Measurements from ENCODE around the gene TIMM10B. TPM values are rescaled to one million over a fixed set of nuclear protein-coding genes. Genes with fewer than 3 reads are reported as not detected.
A peak's percentile ranks its signal among the peaks of the same experiment; 100 is the strongest.

TIMM10B gene
- total and polyA plus RNA-seq, 9 of the 15 experiments (the other 6 are each of a cell fraction or from before 2014, with no cell fraction given) = 43.2 to 163 (median 57.0) TPM

- 0 out of 2 replicates have a peak, but pooled peaks have one; percentile 29 for TF ChIP-seq ZNF407 (IDR thresholded peaks at IDR 0.05; ENCODE audit: low read depth)
Measured at GRCh38 chr11:6437423-6437822, 43.9 kb upstream of the TIMM10B start (continued).

GRCh38 chr11:6437993-6438392 lies 43.3 kb upstream of the TIMM10B start:
- Histone ChIP-seq H3K27ac (ENCODE audit: extremely low read depth, low read depth, low read length) (no peak overlapping the region), H3K4me2 (ENCODE audit: insufficient read depth, low read length) (no peak overlapping the region), H3K9me1 (ENCODE audit: control insufficient read depth, insufficient read depth, low read length) (no peaks in the 10 kb centered on the region), H3K79me2 (ENCODE audit: control insufficient read depth, insufficient read depth, low read length) (no peaks in the 10 kb centered on the region), H4K20me1 (replicated peaks; ENCODE audit: control insufficient read depth, insufficient read depth, low read length) (no peaks in the 10 kb centered on the region), H3K4me1 (replicated peaks in 1 of 2; ENCODE audit: control insufficient read depth in 2 of 2, insufficient read depth in 2 of 2, low read length in 2 of 2) (peaks cover 10 to 12% of the 10 kb centered on the region in 2 experiments; a peak in 3 of 5 replicates), H3K27me3 (ENCODE audit: control insufficient read depth in 2 of 2, insufficient read depth in 2 of 2, low read length in 2 of 2) (peaks cover 1 to 8% of the 10 kb centered on the region in 2 experiments; a peak in 2 of 5 replicates), H3K36me3 (ENCODE audit: control insufficient read depth, insufficient read depth, low read length) (no peaks in the 10 kb centered on the region), H3K9me3 (replicated peaks; ENCODE audit: control insufficient read depth, insufficient read depth, low read depth, low read length) (no peaks in the 10 kb centered on the region), H2AFZ (ENCODE audit: low read depth, low read length) (peak overlapping the region; percentile 78), H3K9ac (ENCODE audit: insufficient read depth in 1 of 2, low read depth in 2 of 2, low read length in 2 of 2) (no peak overlapping the region), H3K4me3 (no peak overlapping the region)
- intact Hi-C loops (cut with micrococcal nuclease) (no loop called here), in situ Hi-C loops (cut with MboI) (no loop called here)
- 22% methylated on average over 3 of the region's 3 CpGs for WGBS (ENCODE audit: insufficient coverage, low coverage, missing lambda C conversion rate)
- BruUV-seq (replicated peaks) = no TSS peak
- FAIRE-seq (no peak), DNase-seq (ENCODE audit: extremely low read depth in 1 of 4, low spot score in 3 of 4) (no peak), ATAC-seq (no peak)
- ChIA-PET CTCF (ENCODE audit: low intra/inter-chr PET ratio) (interaction anchor here (1.3 kb wide), 1 partner anchor 319 kb away, joined by 5 read pairs; no protein-coding TSS in a partner anchor), POLR2A (interaction anchor here (0.5 to 1.7 kb wide), 6 partner anchors 8 to 84 kb away, joined by 3 to 5 read pairs (median 4); partner anchors contain the start of gene APBB1)
- TF ChIP-seq BHLHE40 (IDR thresholded peaks at IDR 0.05; ENCODE audit: low read length) (0 out of 2 replicates have a peak, but pooled peaks have one; percentile 5), SPI1 (IDR thresholded peaks at IDR 0.05; ENCODE audit: borderline replicate concordance, low read depth, low read length) (0 out of 2 replicates have a peak, but pooled peaks have one; percentile 17), TFE3 (CRISPR knock-in tag; IDR thresholded peaks at IDR 0.05) (peak; percentile 39), USF1 (CRISPR knock-in tag; IDR thresholded peaks at IDR 0.05) (peak; percentile 68), SMC3 (conservative IDR thresholded peaks at IDR 0.05; ENCODE audit: insufficient read depth, low read depth, low read length) (no peak), MCM5 (IDR thresholded peaks at IDR 0.05; ENCODE audit: low read depth) (no peak), USF2 (CRISPR knock-in tag; IDR thresholded peaks at IDR 0.05) (peak; percentile 68)
